Esophagus muscularis mucosa (tissue), 4 donors: ENCODE results near the gene DLG5. TPM values are rescaled to one million over a fixed set of nuclear protein-coding genes. Genes with fewer than 3 reads are reported as not detected.
A peak's percentile ranks its signal among the peaks of the same experiment; 100 is the strongest.

ENCODE experiments used
- DNase-seq: peaks from one replicate; pipeline ENCODE4 v3.0.0-alpha.2; 2017; ENCODE audit errors: extremely low spot score
- H3K27ac ChIP-seq, 4 donors: fragments of 200-600 bp; sonication (generic); replicated peaks in 1 of 4; 1 replicate in 3 of 4; 2 replicates in 1 of 4; pipeline ENCODE4 v1.5.1; 2016 to 2019; ENCODE audit warnings: mild to moderate bottlenecking in 1 of 4
- H3K27me3 ChIP-seq, 4 donors: fragments of 200-600 bp; sonication (generic); one replicate each; pipeline versions ENCODE4 v1.5.1 to v1.6.0; 2016 to 2019
- H3K36me3 ChIP-seq, 4 donors: fragments of 200-600 bp; sonication (generic); one replicate each; pipeline ENCODE4 v1.5.1; 2016 to 2019
- H3K4me1 ChIP-seq, 4 donors: fragments of 200-600 bp; sonication (generic); one replicate each; pipeline ENCODE4 v1.5.1; 2016 to 2019
- H3K4me3 ChIP-seq, 4 donors: fragments of 200-600 bp; sonication (generic); 1 replicate in 2 of 4; 2 replicates in 2 of 4; pipeline ENCODE4 v1.5.1; 2016 to 2019; ENCODE audit warnings: mild to moderate bottlenecking in 4 of 4, moderate library complexity in 1 of 4
- H3K9me3 ChIP-seq, 4 donors: fragments of 200-600 bp; sonication (generic); 1 replicate in 3 of 4; 2 replicates in 1 of 4; pipeline ENCODE4 v1.5.1; 2016 to 2019
- CTCF ChIP-seq, 3 experiments: fragments of 200-600 bp in 2 of 3; fragments of 450-650 bp in 1 of 3; sonication (generic) in 2 of 3; IDR thresholded peaks; one replicate each; pipeline ENCODE4 v1.5.1; 2017 to 2019; ENCODE audit warnings: antibody characterized with exemption in 3 of 3, mild to moderate bottlenecking in 2 of 3, moderate library complexity in 1 of 3
- EP300 ChIP-seq: sonication (generic); formaldehyde crosslinking; IDR thresholded peaks from one replicate; pipeline ENCODE4 v1.6.1; 2017; ENCODE audit warnings: antibody characterized with exemption
- POLR2A ChIP-seq: fragments of 450-650 bp; IDR thresholded peaks from one replicate; pipeline ENCODE4 v1.6.1; 2017; ENCODE audit warnings: antibody characterized with exemption, moderate library complexity, mild to moderate bottlenecking, low read depth
- POLR2AphosphoS5 ChIP-seq, 2 donors: sonication (generic); formaldehyde crosslinking; IDR thresholded peaks; one replicate each; pipeline ENCODE4 v1.6.1; 2017; ENCODE audit warnings: antibody characterized with exemption in 2 of 2
- WGBS: methylation state at CpG from one replicate; pipeline ENCODE4 v1.1.5; 2018; 5-methylcytosine and 5-hydroxymethylcytosine counted together
- intact Hi-C: fragments of 100-400 bp; cut with DNase I; formaldehyde crosslinking; loops from one replicate; pipeline ENCODE4 v1.15.1; 2023
- total RNA-seq, 4 donors: library from RNA; depleted of rRNA; stranded (reverse); fragments of >200 nt; gene quantifications; one replicate each; pipeline versions ENCODE4 v1.1.0 to v1.2.1, GENCODE V29; 2016

Gene DLG5
- total RNA-seq, 4 donors from 2014 or later = 55.7 to 120 (median 76.6) TPM

DNA sequence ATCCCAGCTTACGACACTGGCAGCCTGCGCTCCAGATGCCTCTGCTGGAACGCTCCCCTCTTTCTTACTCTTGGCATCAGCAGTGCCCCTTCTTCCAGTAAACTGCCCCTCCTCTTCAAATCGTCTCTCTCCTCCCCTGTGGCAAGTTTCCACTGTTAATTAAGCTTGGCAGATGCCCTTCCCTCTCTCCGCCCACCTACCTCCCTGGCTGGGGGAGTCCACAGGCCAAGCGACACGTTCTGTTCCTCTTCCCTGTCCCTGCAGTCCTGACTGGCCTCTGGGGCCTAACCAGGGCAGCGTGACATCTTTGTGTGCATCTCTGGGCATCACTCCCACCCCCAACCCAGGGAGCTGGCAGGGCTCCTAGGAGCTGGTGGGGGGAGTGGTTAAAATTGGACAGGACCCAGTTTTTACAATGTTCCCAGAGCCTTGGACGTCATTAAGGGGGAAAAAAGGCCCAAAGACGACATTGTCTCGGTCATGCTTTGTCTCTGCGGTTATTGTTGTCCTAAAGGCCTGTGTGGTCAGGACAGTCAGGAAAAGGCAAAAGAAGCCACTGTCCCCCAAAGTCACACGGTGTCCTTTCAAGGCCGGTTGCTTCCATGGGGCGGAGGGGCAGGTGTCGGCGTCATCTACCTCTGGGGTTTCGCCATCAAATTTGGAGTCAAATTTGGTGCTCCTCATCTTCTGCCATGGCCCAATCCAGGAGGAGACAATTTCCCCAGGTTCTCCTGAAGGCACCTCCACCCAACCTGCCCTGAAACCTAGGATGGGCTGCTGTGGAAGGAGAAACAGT, 54.2 kb downstream of the DLG5 start:
- no peak for DNase-seq
- peak overlapping the region; percentile 83 to 90 (median 87) for H3K27ac ChIP-seq
- WGBS = 67% methylated on average over 18 of the region's 18 CpGs
- intact Hi-C loops = no loop called here
- no peaks in the 10 kb centered on the region for H3K27me3 ChIP-seq
- no peak for TF ChIP-seq CTCF (IDR thresholded peaks at IDR 0.05)
- TF ChIP-seq EP300 = peak; percentile 95
- no peak for TF ChIP-seq POLR2A
- peak; percentile 82 to 83 for TF ChIP-seq POLR2AphosphoS5 (IDR thresholded peaks at IDR 0.05)
- H3K4me3 ChIP-seq = no peak overlapping the region
- peaks cover 0 to 12% (median 6%) of the 10 kb centered on the region in 4 donors for H3K36me3 ChIP-seq
- H3K4me1 ChIP-seq = peaks cover 23 to 91% (median 75%) of the 10 kb centered on the region in 4 donors
- H3K9me3 ChIP-seq = no peaks in the 10 kb centered on the region

- intact Hi-C loops = no loop called here
- DNase-seq = no peak
- 80% methylated on average over 4 of the region's 4 CpGs for WGBS
- TF ChIP-seq POLR2A (no peak), EP300 (peak; percentile 23), POLR2AphosphoS5 (IDR thresholded peaks at IDR 0.05) (peak in 1 of 2 donors; percentile 65)
- Histone ChIP-seq H3K36me3 (peaks cover 0 to 33% (median 18%) of the 10 kb centered on the region in 4 donors), H3K4me1 (peaks cover 23 to 99% (median 81%) of the 10 kb centered on the region in 4 donors), H3K27ac (peak overlapping the region; percentile 83 to 90 (median 87)), H3K4me3 (no peak overlapping the region), H3K9me3 (no peaks in the 10 kb centered on the region), H3K27me3 (no peaks in the 10 kb centered on the region)
Observed at GRCh38 chr10:77869626-77870420, 56.7 kb downstream of the DLG5 start.

DNA sequence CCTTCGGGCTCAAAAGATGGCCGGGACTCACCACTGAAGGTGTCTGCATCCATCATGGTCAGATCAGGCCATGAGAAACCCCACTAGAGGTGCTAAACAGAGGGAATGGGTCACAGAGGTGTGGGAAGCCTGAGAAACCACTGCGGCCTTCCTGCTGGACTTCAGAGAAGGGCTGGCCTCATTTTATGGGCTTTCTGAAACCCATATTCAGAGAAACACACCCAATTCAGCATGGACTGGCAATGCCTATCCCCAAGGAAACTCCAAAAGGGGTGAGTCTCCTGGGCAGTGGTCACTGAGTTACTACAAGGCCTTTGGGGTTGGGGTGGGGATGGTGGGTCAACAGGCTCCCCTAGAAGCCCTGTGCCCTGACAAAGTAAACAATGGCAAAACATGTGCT, 58.0 kb downstream of the DLG5 start:
- TF ChIP-seq POLR2AphosphoS5 (IDR thresholded peaks at IDR 0.05) = no peak
- TF ChIP-seq CTCF (IDR thresholded peaks at IDR 0.05) = no peak
- TF ChIP-seq POLR2A = no peak
- no peak for TF ChIP-seq EP300
- intact Hi-C loops = no loop called here
- Histone ChIP-seq H3K9me3 (no peaks in the 10 kb centered on the region), H3K27me3 (no peaks in the 10 kb centered on the region), H3K4me3 (no peak overlapping the region), H3K27ac (peak overlapping the region in 3 of 4 donors; percentile 62 to 90 (median 86)), H3K4me1 (peaks cover 13 to 99% (median 81%) of the 10 kb centered on the region in 4 donors), H3K36me3 (peaks cover 0 to 33% (median 18%) of the 10 kb centered on the region in 4 donors)
- DNase-seq = no peak
- WGBS = 65% methylated on average over 3 of the region's 3 CpGs

DNA sequence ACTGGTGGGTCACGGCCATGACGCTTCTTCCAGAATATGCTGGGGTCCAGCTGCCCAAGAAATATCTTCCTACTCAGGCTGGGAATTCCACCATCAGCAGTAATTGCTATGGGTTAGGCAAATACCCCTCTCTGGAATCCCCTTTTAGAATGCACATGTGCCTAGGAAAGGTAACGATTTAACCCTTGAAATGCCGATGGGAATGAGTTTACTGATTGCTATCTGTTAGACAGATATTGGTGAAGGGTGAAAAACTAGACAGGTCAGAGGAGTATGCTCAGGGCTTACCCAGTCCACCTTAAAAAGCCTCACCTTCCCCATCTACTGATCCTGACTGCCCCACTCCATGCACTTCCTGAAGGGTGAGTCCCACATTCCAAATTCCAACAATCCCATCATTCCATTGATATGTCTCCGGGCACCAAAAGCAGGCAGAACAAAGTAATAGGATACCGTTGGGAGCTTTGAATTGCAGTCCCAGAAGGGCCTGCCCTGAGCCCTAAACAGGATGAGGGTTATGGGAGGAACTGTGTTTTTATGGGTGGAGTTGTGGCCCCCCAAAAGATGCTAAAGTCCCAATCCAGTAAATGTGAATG, 59.3 kb downstream of the DLG5 start:
- WGBS = 87% methylated on average over 6 of the region's 6 CpGs

More for the DNA sequence above, 59.3 kb downstream of the DLG5 start:
- TF ChIP-seq POLR2A (no peak), POLR2AphosphoS5 (IDR thresholded peaks at IDR 0.05) (no peak), CTCF (IDR thresholded peaks at IDR 0.05) (no peak), EP300 (no peak)
- H3K27ac ChIP-seq = peak overlapping the region in 2 of 4 donors; percentile 13 to 90
- intact Hi-C loops = no loop called here
- H3K4me1 ChIP-seq = peaks cover 3 to 93% (median 71%) of the 10 kb centered on the region in 4 donors
- no peaks in the 10 kb centered on the region for H3K27me3 ChIP-seq
- peaks cover 0 to 33% (median 18%) of the 10 kb centered on the region in 4 donors for H3K36me3 ChIP-seq
- H3K4me3 ChIP-seq = no peak overlapping the region
- H3K9me3 ChIP-seq = no peaks in the 10 kb centered on the region
- DNase-seq = no peak
